Germinal center (tissue), 1 donor: ENCODE data around the gene NAGS.
"Not testable (repeated sequence)": the region's sequence is repeated elsewhere in the genome, so short reads cannot be mapped to it uniquely, and the experiment has no call there.

Experiments used
- DNase-seq: peaks from one replicate; pipeline ENCODE4 v3.0.0; 2012; ENCODE audit warnings: mixed read lengths, low spot score

Gene NAGS

GRCh38 chr17:43983515-43984411 is 20.7 kb upstream of the NAGS start:
- DNase-seq: no peak

GRCh38 chr17:43984521-43984920 is 19.9 kb upstream of the NAGS start:
- DNase-seq: no peak

GRCh38 chr17:43986225-43986981 is 18.0 kb upstream of the NAGS start:
- no peak for DNase-seq

- no peak for DNase-seq
These were observed 17.0 kb upstream of the NAGS start for GRCh38 chr17:43987131-43988021.

- DNase-seq: no peak
These were observed 16.1 kb upstream of the NAGS start for GRCh38 chr17:43988301-43988700.

GRCh38 chr17:43992641-43993040 is 11.8 kb upstream of the NAGS start:
- DNase-seq: no peak

- peak; percentile 64 for DNase-seq
These were observed 9.9 kb upstream of the NAGS start for GRCh38 chr17:43994272-43995149.

GRCh38 chr17:43995150-43995471 is 9.3 kb upstream of the NAGS start:
- DNase-seq: no peak

- DNase-seq: not testable (repeated sequence)
These were observed 7.2 kb upstream of the NAGS start for GRCh38 chr17:43997180-43997579.

GRCh38 chr17:43998552-43998951 is 5.9 kb upstream of the NAGS start:
- DNase-seq: no peak

- no peak for DNase-seq
These were observed 5.4 kb upstream of the NAGS start for GRCh38 chr17:43999024-43999423.

GRCh38 chr17:44000141-44000860 is 4.1 kb upstream of the NAGS start:
- no peak for DNase-seq

- DNase-seq: no peak
These were observed 3.5 kb upstream of the NAGS start for GRCh38 chr17:44000871-44001460.

GRCh38 chr17:44001461-44001920 is 2.9 kb upstream of the NAGS start:
- DNase-seq: no peak

- DNase-seq: no peak
These were observed 2.1 kb upstream of the NAGS start for GRCh38 chr17:44002141-44002848.

- no peak for DNase-seq
These were observed 522 bp downstream of the NAGS start for GRCh38 chr17:44004761-44005526.

- DNase-seq: peak; percentile 41
These were observed 1.3 kb downstream of the NAGS start for GRCh38 chr17:44005527-44006271.

GRCh38 chr17:44006272-44006597 is 1.8 kb downstream of the NAGS start:
- DNase-seq: peak; percentile 48
